ENCODE results near the gene BCLAF1. TPM values are rescaled to one million over a fixed set of nuclear protein-coding genes. Genes with fewer than 3 reads are reported as not detected.
A peak's percentile ranks its signal among the peaks of the same experiment; 100 is the strongest.

BCLAF1 gene
- total and polyA plus RNA-seq, 9 of the 15 experiments (the other 6 are each of a cell fraction or from before 2014, with no cell fraction given), result 65.4 to 286 (median 165) TPM

GRCh38 chr6:136290410-136291010 lies 864 bp upstream of the BCLAF1 start (continued):
- TF ChIP-seq ARID1B (IDR thresholded peaks at IDR 0.05), result 0 out of 2 replicates have a peak, but pooled peaks have one; percentile 49
- TF ChIP-seq AFF1 (IDR thresholded peaks at IDR 0.05; ENCODE audit: low read depth in 1 of 2, partially characterized antibody in 2 of 2), result peak in 1 of 2 experiments; percentile 2
- TF ChIP-seq ERF (CRISPR knock-in tag; IDR thresholded peaks at IDR 0.05), result peak; percentile 48; the same call in 1 of the 2 replicates
- no peak for TF ChIP-seq ZNF224 (CRISPR knock-in tag; IDR thresholded peaks at IDR 0.05)
- no peak for TF ChIP-seq ZMIZ1 (IDR thresholded peaks at IDR 0.05; ENCODE audit: low read depth in 2 of 2, low read length in 2 of 2)
- TF ChIP-seq ZNF232 (CRISPR knock-in tag; IDR thresholded peaks at IDR 0.05), result no peak
- TF ChIP-seq PRMT5 (CRISPR knock-in tag; IDR thresholded peaks at IDR 0.05), result no peak
- TF ChIP-seq CUX1 (CRISPR knock-in tag; IDR thresholded peaks at IDR 0.05), result 0 out of 2 replicates have a peak, but pooled peaks have one; percentile 27
- no peak for TF ChIP-seq KLF10 (CRISPR knock-in tag; IDR thresholded peaks at IDR 0.05)
- 0 out of 2 replicates have a peak, but pooled peaks have one; percentile 24 for TF ChIP-seq ZNF41 (CRISPR knock-in tag; conservative IDR thresholded peaks at IDR 0.05)
- no peak; the same call in 1 of the 2 replicates for TF ChIP-seq E2F1 (CRISPR knock-in tag; IDR thresholded peaks at IDR 0.05)
- no peak for TF ChIP-seq ZNF699 (CRISPR knock-in tag; IDR thresholded peaks at IDR 0.05; ENCODE audit: insufficient replicate concordance)
